Endothelial cell of umbilical vein (primary cell): ENCODE measurements around the gene TICAM1. TPM values are rescaled to one million over a fixed set of nuclear protein-coding genes. Genes with fewer than 3 reads are reported as not detected.

Experiments used
- BruUV-seq: library from RNA; stranded (reverse); fragments of 400-500 nt; replicated peaks from 2 replicates; lab custom pipeline; 2021; lab: Mats Ljungman, UMichigan
- CTCF ChIA-PET: fragments of 300-600, 350-600 bp; sonication (Branson Sonifier 250); formaldehyde crosslinking; loops from one replicate; lab custom pipeline; 2021; ENCODE audit warnings: antibody characterized with exemption, inconsistent platforms; lab: Charles Lee
- POLR2A ChIA-PET: fragments of 300-600, 350-600 bp; sonication (Branson Sonifier 250); formaldehyde crosslinking; loops from one replicate; lab custom pipeline; 2021; ENCODE audit warnings: antibody characterized with exemption, inconsistent platforms; lab: Charles Lee
- DNase-seq: peaks from one replicate; pipeline ENCODE4 v3.0.0-alpha.2; 2011; ENCODE audit warnings: low read depth, low spot score
- FAIRE-seq: peaks from 2 replicates; lab custom pipeline; 2011; peaks lifted over from hg19 to GRCh38; lab: Jason Lieb, UNC
- H2AFZ ChIP-seq: 2 replicates; pipeline ENCODE4 v1.6.0; 2012; ENCODE audit warnings: low read depth, low read length, control low read depth, inconsistent platforms
- H3K27ac ChIP-seq: 2 replicates; pipeline ENCODE4 v1.5.1; 2011; ENCODE audit warnings: low read depth, mild to moderate bottlenecking, control low read depth, low read length, moderate library complexity; ENCODE audit not compliant: insufficient read depth
- H3K27me3 ChIP-seq, 2 experiments: 2 replicates each; pipeline versions ENCODE4 v1.6.0 to v1.6.1; 2011; ENCODE audit warnings: low read length in 2 of 2, mixed read lengths in 1 of 2; ENCODE audit not compliant: control insufficient read depth in 2 of 2, insufficient read depth in 2 of 2
- H3K36me3 ChIP-seq, 2 experiments: 2 replicates in 1 of 2; 3 replicates in 1 of 2; pipeline ENCODE4 v1.5.1; 2011; ENCODE audit warnings: low read length in 2 of 2, mild to moderate bottlenecking in 1 of 2, moderate library complexity in 1 of 2; ENCODE audit not compliant: control insufficient read depth in 2 of 2, insufficient read depth in 2 of 2; ENCODE audit errors: extremely low read depth in 1 of 2
- H3K4me1 ChIP-seq: 3 replicates; pipeline ENCODE4 v1.5.1; 2011; ENCODE audit warnings: mild to moderate bottlenecking, low read length; ENCODE audit not compliant: control insufficient read depth, insufficient read depth; ENCODE audit errors: extremely low read depth
- H3K4me2 ChIP-seq: 2 replicates; pipeline ENCODE4 v1.6.1; 2011; ENCODE audit warnings: low read length, control low read depth, mixed read lengths; ENCODE audit not compliant: insufficient read depth
- H3K4me3 ChIP-seq, 3 experiments: fragments of 200-600 bp in 1 of 3; sonication (generic), shearing (Covaris generic) in 1 of 3; replicated peaks in 1 of 3; 2 replicates each; pipeline ENCODE4 v1.5.1; 2011 to 2016; ENCODE audit warnings: control low read depth in 3 of 3, low read length in 3 of 3, mild to moderate bottlenecking in 2 of 3, inconsistent platforms in 1 of 3, low read depth in 1 of 3, moderate library complexity in 1 of 3; ENCODE audit not compliant: insufficient read depth in 1 of 3
- H3K79me2 ChIP-seq: 2 replicates; pipeline ENCODE4 v1.6.0; 2012; ENCODE audit warnings: low read length, inconsistent platforms; ENCODE audit not compliant: control insufficient read depth, insufficient read depth
- H3K9ac ChIP-seq: replicated peaks from 2 replicates; pipeline ENCODE3; 2011; ENCODE audit warnings: low read length, control low read depth; ENCODE audit not compliant: insufficient read depth; ENCODE audit errors: extremely low read depth
- H3K9me1 ChIP-seq: replicated peaks from 3 replicates; pipeline ENCODE4 v1.6.0; 2011; ENCODE audit warnings: mild to moderate bottlenecking, low read length; ENCODE audit not compliant: control insufficient read depth, insufficient read depth; ENCODE audit errors: extremely low read depth
- H3K9me3 ChIP-seq: replicated peaks from 2 replicates; pipeline ENCODE4 v1.5.1; 2012; ENCODE audit warnings: low read length, inconsistent platforms; ENCODE audit not compliant: control insufficient read depth, insufficient read depth
- H4K20me1 ChIP-seq: replicated peaks from 2 replicates; pipeline ENCODE3; 2011; ENCODE audit warnings: mild to moderate bottlenecking, low read length; ENCODE audit not compliant: control insufficient read depth, insufficient read depth; ENCODE audit errors: extremely low read depth
- EZH2 ChIP-seq: IDR thresholded peaks from 2 replicates; pipeline ENCODE4 v1.6.1; 2012; ENCODE audit warnings: borderline replicate concordance, low read depth, mild to moderate bottlenecking, moderate library complexity, low read length, inconsistent platforms; ENCODE audit not compliant: severe bottlenecking
- FOS ChIP-seq: IDR thresholded peaks from 2 replicates; pipeline ENCODE4 v1.6.1; 2011; ENCODE audit warnings: mild to moderate bottlenecking, low read length, moderate library complexity, borderline replicate concordance; ENCODE audit not compliant: insufficient read depth
- GATA2 ChIP-seq: IDR thresholded peaks from 2 replicates; pipeline ENCODE4 v1.7.0; 2011; ENCODE audit warnings: low read depth, mild to moderate bottlenecking, moderate library complexity, mixed read lengths, low read length; ENCODE audit not compliant: insufficient read length, insufficient read depth
- JUN ChIP-seq: IDR thresholded peaks from 2 replicates; pipeline ENCODE4 v1.6.1; 2011; ENCODE audit warnings: borderline replicate concordance, low read depth; ENCODE audit not compliant: insufficient read length, insufficient read depth
- MAX ChIP-seq: IDR thresholded peaks from 2 replicates; pipeline ENCODE4 v1.6.1; 2011; ENCODE audit not compliant: insufficient read depth, insufficient read length
- MYC ChIP-seq: IDR thresholded peaks from one replicate; pipeline ENCODE4 v1.6.1; 2011; ENCODE audit warnings: mild to moderate bottlenecking, low read depth, low read length
- POLR2A ChIP-seq: IDR thresholded peaks from 2 replicates; pipeline ENCODE4 v1.6.1; 2012; ENCODE audit warnings: low read depth, mild to moderate bottlenecking, control low read depth, low read length
- POLR2AphosphoS5 ChIP-seq: IDR thresholded peaks from 2 replicates; pipeline ENCODE4 v1.6.1; 2012; ENCODE audit warnings: low read depth, mild to moderate bottlenecking, control low read depth, low read length, moderate library complexity; ENCODE audit not compliant: insufficient read depth
- dilution Hi-C: fragments of 300-500 bp; cut with MboI; formaldehyde crosslinking; loops from one replicate; pipeline ENCODE4 v1.15.0; 2019; ENCODE audit warnings: low sequenced_read_pairs; ENCODE audit not compliant: extremely low pct_ligation_motif_present
- intact Hi-C: fragments of 100-400 bp; cut with micrococcal nuclease; formaldehyde crosslinking; loops from one replicate; pipeline ENCODE4 v1.10.0; 2022
- polyA plus RNA-seq, 4 experiments: library from polyadenylated mRNA; depleted of rRNA in 3 of 4; stranded (reverse) in 3 of 4; unstranded in 1 of 4; fragments of >200 nt; gene quantifications; 2 replicates each; pipeline versions ENCODE4 v1.2.1 to v1.2.3, GENCODE V29; 2011 to 2012; ENCODE audit warnings: missing spikeins in 1 of 4
- total RNA-seq: library from RNA; stranded (reverse); gene quantifications from 2 replicates; pipeline ENCODE4 v1.2.3, GENCODE V29; 2021
- TF ChIP-seq, protein P1 (sequence below), 2 donors: IDR thresholded peaks; 1 replicate in 1 of 2; 2 replicates in 1 of 2; pipeline ENCODE4 v1.5.1; 2011; ENCODE audit warnings: low read length in 2 of 2, mild to moderate bottlenecking in 2 of 2, moderate library complexity in 2 of 2, control low read depth in 1 of 2, inconsistent platforms in 1 of 2, low read depth in 1 of 2; ENCODE audit not compliant: insufficient read depth in 1 of 2; ENCODE audit errors: extremely low read depth in 1 of 2

The TICAM1 gene
- total and polyA plus RNA-seq, 2 donors (not counting 3 experiments of a cell fraction or from before 2014, with no cell fraction given) = 4.8 to 17.6 TPM

DNA sequence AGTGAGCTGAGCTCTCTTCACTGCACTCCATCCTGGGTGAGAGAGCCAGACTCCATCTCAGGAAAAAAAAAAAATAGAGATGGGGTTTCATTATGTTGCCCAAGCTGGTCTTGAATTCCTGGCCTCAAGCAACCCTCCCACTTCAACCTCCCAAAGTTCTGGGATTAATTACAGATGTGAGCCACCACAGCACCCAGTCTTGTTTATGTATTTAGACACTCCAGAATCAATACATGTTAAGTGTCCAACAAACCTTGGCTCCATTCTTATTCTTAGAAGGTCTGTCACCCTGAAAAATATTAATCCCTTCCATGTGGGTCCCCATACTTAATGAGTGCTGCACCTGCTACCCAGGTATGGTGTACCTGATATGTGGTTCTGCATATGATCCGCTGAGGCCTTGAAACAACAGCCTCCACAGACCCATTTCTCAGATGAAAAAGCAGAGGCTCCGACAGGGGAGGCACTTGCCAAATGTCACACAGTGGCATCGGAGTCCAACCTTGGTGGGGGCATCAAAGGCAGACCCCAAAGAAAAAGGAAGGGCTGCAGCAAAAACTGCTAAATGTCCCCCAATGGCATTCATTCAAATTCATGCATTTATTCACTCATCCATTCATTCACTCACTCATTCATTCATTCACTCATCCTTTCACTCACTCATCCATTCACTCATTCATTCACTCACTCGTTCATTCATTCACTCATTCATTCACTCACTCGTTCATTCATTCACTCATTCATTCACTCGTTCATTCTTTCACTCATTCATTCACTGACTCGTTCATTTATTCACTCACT, 16.7 kb downstream of the TICAM1 start:
- Histone ChIP-seq H3K27ac (no peak overlapping the region), H3K27me3 (no peaks in the 10 kb centered on the region), H3K36me3 (peaks cover 0 to 13% of the 10 kb centered on the region in 2 experiments), H3K4me2 (no peak overlapping the region), H3K9ac (no peak overlapping the region), H4K20me1 (no peaks in the 10 kb centered on the region), H3K4me1 (peaks cover 5% of the 10 kb centered on the region), H3K4me3 (no peak overlapping the region), H3K79me2 (no peaks in the 10 kb centered on the region), H3K9me1 (no peaks in the 10 kb centered on the region), H3K9me3 (no peaks in the 10 kb centered on the region), H2AFZ (no peak overlapping the region)
- dilution Hi-C loops = no loop called here
- FAIRE-seq = no peak
- no TSS peak for BruUV-seq
- DNase-seq = no peak
- CTCF ChIA-PET = interaction anchor here (0.7 kb wide), 1 partner anchor 37 kb away, joined by 4 read pairs; no protein-coding TSS in a partner anchor
- intact Hi-C loops = loop anchor here (1.0 kb wide), 1 partner anchor 16 kb away; the partner anchor contains the start of gene TICAM1
- POLR2A ChIA-PET = interaction anchor here (0.7 kb wide), 1 partner anchor 494 kb away, joined by 3 read pairs; no protein-coding TSS in a partner anchor
- TF ChIP-seq MYC (no peak), MAX (no peak), EZH2 (no peak), FOS (no peak), GATA2 (no peak), POLR2AphosphoS5 (no peak), JUN (no peak), POLR2A (no peak)
- TF ChIP-seq, protein P1, sequence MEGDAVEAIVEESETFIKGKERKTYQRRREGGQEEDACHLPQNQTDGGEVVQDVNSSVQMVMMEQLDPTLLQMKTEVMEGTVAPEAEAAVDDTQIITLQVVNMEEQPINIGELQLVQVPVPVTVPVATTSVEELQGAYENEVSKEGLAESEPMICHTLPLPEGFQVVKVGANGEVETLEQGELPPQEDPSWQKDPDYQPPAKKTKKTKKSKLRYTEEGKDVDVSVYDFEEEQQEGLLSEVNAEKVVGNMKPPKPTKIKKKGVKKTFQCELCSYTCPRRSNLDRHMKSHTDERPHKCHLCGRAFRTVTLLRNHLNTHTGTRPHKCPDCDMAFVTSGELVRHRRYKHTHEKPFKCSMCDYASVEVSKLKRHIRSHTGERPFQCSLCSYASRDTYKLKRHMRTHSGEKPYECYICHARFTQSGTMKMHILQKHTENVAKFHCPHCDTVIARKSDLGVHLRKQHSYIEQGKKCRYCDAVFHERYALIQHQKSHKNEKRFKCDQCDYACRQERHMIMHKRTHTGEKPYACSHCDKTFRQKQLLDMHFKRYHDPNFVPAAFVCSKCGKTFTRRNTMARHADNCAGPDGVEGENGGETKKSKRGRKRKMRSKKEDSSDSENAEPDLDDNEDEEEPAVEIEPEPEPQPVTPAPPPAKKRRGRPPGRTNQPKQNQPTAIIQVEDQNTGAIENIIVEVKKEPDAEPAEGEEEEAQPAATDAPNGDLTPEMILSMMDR (IDR thresholded peaks at IDR 0.05; ENCODE audit: extremely low read depth in 1 of 2, insufficient read depth in 1 of 2, low read depth in 1 of 2, low read length in 2 of 2) = no peak
